ENCODE measurements around the gene ZNF341.

Gene ZNF341
- total RNA-seq: 4.0 to 13.5 (median 6.6) reads per million in 9 experiments

DNA sequence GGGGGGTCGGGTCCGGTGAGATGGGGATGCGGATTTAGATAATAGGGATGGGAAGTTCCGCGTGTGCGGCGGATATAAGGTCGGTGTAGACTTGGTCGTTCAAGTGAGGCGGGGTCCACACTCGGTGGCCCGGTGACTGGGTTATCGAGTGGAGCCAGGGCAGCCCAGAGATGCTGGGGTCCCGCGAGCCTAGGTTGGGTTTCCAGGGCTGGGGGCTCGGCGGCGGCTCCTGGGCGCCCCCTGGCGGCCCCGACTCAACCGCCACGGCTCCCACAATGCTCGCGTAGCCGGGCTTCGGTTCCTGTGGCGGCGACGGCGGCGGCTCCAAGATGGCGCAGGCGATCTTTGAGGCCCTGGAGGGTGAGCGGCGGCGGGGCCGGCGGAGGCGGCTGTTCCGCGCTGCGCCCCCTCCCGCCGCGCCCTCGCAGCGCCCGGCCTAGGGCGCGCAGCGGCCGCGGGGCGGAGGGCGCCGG lies at the start of gene ZNF341:
Gene ZNF341 (plus strand): TSS at position 304 of the 473 bp plus-strand sequence. CDS start 26 bp downstream, at position 330.
- peak within 1 kb of the TSS; percentile 93 to 94 for H3K27ac Mint-ChIP-seq
- peak in 2 of 3 experiments; percentile 83 to 90 for DNase-seq

DNA sequence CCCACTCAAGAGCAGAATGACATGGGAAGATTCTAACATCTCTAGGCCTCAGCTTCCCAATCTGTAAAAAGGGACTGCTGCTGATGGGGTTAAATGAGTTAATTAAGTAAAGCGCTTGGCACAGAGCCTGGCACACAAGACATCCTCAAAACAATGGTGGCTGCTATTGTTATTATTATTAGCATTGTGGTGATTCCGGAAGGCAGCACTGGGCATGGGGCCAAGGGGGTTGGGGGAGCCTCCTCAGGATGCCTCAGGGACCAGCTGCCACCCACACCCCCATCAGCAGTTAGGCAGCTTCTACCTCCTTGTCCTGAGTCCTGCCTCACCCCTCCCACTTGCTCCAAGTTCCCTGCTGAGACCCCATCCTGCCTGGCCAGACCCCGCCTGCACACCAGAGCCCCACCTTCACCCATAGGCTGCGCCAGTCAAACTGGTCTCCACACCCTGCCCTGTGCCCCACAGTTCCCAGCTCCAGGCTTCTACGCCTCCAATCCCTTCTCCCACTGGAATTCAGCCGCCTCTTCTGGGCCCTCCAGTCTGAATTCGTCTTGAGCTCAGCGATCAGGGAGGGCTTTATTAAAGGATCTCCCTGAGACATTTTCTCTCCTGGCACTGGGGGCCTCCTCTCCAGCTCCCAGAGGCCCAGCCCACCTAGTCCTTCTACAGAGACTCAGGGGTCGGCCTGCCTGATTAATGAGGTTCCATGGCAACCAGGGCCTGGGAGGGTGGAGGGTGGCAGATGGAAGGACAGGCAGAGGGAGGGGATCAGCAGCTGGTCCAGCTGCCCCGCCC lies 47.1 kb upstream of the ZNF341 start:
- H3K27ac Mint-ChIP-seq: peak overlapping the region in 1 of 2 donors; percentile 51
- ATAC-seq (replicated peaks): no peak
- H3K4me1 Mint-ChIP-seq (ENCODE audit: low read depth in 2 of 2): peaks cover 17 to 20% of the 10 kb centered on the region in 2 donors

More for the DNA sequence above, at the start of gene ZNF341:
- H3K4me1 Mint-ChIP-seq (ENCODE audit: low read depth in 2 of 2): peaks cover 16 to 18% of the 10 kb centered on the region in 2 donors
- peak; percentile 83 for ATAC-seq (replicated peaks)
- peaks cover 2% of the 10 kb centered on the region in 2 donors for H3K9me3 Mint-ChIP-seq
- peak within 1 kb of the TSS; percentile 89 to 92 for H3K4me3 Mint-ChIP-seq
- no peaks in the 10 kb centered on the region for H3K27me3 Mint-ChIP-seq
- H3K36me3 Mint-ChIP-seq (ENCODE audit: insufficient read depth): peaks cover 9% of the 10 kb centered on the region

DNA sequence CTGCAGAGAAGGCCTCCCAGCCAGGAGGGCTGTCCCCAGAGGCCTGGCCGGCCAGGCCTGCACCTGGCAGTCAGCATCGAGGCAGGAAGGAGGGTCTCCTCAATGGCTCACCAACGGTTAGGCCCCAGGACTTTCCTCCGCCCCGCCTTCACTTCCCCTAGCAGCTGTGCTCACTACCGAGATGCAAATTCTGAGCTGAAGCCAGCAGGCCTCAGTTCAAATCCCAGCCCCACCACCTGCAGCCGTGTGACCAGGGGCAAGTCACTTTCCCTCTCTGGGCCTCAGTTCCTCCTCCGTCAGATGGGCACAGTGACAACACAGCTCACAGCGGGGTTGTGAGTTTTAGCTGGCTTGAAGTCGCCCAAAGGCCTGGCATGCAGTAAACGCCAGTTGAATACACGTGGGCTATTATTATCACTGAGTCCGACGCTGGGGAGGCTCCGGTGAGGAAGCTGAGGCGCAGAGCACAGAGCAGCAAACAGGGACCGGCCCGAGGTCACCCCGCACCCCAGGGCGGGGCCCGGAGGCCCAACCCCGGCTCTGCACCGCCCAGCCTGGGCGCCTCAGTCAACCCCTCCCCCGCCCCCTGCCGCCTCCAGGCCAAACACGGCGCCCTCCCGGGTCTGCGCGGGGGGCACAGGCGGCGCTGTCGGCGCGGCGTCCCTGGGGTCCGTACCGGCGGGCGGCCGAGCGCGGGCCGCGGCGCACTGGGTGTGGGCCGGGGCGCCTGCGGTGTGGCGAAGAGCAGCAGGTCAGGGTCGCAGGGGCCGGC lies 46.3 kb upstream of the ZNF341 start:
- no peaks in the 10 kb centered on the region for H3K9me3 Mint-ChIP-seq
- H3K27me3 Mint-ChIP-seq: no peaks in the 10 kb centered on the region
- H3K4me3 Mint-ChIP-seq: peak overlapping the region; percentile 63 to 70
- H3K36me3 Mint-ChIP-seq (ENCODE audit: insufficient read depth): peaks cover 9% of the 10 kb centered on the region
- DNase-seq: no peak
- peak overlapping the region in 1 of 2 donors; percentile 51 for H3K27ac Mint-ChIP-seq
- peaks cover 15 to 24% of the 10 kb centered on the region in 2 donors for H3K4me1 Mint-ChIP-seq (ENCODE audit: low read depth in 2 of 2)
- peak; percentile 25 for ATAC-seq (replicated peaks)

More for the DNA sequence above, 47.1 kb upstream of the ZNF341 start:
- H3K36me3 Mint-ChIP-seq (ENCODE audit: insufficient read depth): peaks cover 9% of the 10 kb centered on the region
- no peaks in the 10 kb centered on the region for H3K27me3 Mint-ChIP-seq
- DNase-seq: no peak
- peak overlapping the region; percentile 63 to 70 for H3K4me3 Mint-ChIP-seq
- H3K9me3 Mint-ChIP-seq: no peaks in the 10 kb centered on the region

DNA sequence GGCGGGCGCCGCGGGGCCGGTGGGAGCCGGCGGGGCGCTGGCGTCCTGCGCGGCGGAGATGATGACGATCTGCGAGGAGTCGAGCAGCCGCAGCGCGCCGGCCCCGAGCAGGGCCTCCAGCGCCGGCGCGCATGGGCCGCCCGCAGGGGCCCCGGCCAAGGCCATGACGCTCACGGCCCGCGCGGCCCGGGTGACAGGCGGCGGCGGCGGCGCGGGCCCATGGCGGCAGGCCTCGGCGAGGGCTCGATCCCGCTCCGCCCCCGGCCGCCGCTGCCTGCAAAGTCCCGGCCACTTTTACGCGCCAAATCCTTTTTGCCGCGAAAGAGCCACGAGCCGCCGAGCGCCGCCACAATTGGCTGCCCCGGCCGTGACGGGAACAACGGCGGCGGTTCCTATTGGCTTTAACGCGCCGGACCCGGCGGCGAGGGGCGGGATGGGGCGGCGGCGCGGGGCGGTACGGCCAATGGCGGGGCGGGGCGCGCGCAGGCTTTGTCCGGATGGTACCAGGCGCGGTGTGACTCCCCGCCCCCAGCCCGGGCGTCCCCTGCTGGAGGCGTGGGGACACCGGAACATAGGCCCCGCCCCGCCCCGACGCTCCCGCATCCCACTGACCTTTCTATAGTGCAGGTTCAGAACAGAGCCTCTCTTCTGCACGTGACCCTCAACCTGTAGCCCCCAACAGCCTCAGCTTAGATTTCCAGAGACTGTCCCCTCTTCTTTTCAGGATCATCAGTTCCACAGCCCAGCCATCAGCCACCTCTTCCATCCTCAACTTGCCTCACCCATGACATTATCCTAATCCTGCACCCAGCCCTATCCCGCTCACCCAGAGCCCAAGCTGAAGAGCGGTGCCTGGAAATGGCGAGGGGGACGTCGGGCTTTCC lies 45.5 kb upstream of the ZNF341 start, which contains the start of gene E2F1:
Gene E2F1 (minus strand): TSS at position 286 of the 884 bp plus-strand sequence. CDS start 121 bp downstream, at position 165.
- Mint-ChIP-seq H3K9me3 (no peaks in the 10 kb centered on the region), H3K36me3 (ENCODE audit: insufficient read depth) (peaks cover 9% of the 10 kb centered on the region), H3K27me3 (no peaks in the 10 kb centered on the region), H3K4me3 (peak within 1 kb of the TSS; percentile 64 to 79), H3K27ac (peak within 1 kb of the TSS; percentile 1 to 90), H3K4me1 (ENCODE audit: low read depth in 2 of 2) (peaks cover 13 to 28% of the 10 kb centered on the region in 2 donors)
- ATAC-seq (replicated peaks) (peak; percentile 92), DNase-seq (peak; percentile 92 to 95 (median 92))

DNA sequence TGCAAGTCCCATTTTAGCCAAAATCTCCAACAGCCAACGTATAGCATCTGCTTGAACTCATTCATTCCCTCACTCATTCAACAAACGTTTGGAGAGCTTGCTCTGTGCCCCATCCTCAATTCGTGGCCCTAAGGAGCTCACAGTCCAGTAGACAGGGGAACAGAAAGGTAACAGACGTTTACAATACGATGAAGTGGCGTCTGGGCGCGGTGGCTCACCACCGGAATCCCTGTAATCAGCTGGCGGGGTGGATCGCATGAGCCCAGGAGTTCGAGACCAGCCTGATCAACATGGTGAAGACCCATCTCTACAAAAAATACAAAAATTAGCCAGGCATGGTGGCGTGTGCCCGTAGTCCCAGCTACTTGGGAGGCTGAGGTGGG lies 44.8 kb upstream of the ZNF341 start:
- Mint-ChIP-seq H3K27ac (peak overlapping the region; percentile 1 to 90), H3K27me3 (no peaks in the 10 kb centered on the region), H3K36me3 (ENCODE audit: insufficient read depth) (peaks cover 6% of the 10 kb centered on the region), H3K9me3 (no peaks in the 10 kb centered on the region), H3K4me3 (peak overlapping the region; percentile 64 to 79), H3K4me1 (ENCODE audit: low read depth in 2 of 2) (peaks cover 13 to 25% of the 10 kb centered on the region in 2 donors)
- ATAC-seq (replicated peaks) (no peak), DNase-seq (no peak)

DNA sequence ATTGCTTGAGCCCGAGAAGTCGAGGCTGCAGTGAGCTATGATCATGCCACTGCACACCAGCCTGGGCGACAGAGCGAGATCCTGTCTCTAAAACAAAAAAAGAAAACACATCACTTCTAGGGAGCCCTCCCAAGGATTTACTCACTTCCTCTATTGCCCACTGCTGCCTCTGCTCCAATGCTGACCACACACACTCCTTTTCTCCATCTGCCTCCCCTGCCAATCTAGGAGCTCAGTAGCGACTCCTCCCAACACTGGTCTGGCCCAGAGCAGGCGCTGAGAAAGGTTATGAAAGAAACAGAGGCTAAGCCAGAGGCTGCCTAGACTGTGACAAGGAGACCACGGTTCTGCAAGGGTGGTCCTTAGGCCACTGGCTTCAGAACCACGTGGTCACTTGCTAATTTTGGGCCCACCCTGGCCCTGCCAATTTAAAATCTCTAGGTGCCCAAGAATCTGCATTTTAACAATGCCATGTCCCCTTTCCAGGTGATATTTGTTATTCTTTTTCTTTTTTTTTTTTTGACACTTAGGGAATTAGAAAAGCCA lies 44.4 kb upstream of the ZNF341 start:
- Mint-ChIP-seq H3K36me3 (ENCODE audit: insufficient read depth) (peaks cover 6% of the 10 kb centered on the region), H3K4me1 (ENCODE audit: low read depth in 2 of 2) (peaks cover 13 to 24% of the 10 kb centered on the region in 2 donors), H3K27ac (peak overlapping the region in 1 of 2 donors; percentile 90), H3K27me3 (no peaks in the 10 kb centered on the region), H3K9me3 (no peaks in the 10 kb centered on the region), H3K4me3 (peak overlapping the region; percentile 64 to 79)
- ATAC-seq (replicated peaks): no peak
- no peak for DNase-seq

DNA sequence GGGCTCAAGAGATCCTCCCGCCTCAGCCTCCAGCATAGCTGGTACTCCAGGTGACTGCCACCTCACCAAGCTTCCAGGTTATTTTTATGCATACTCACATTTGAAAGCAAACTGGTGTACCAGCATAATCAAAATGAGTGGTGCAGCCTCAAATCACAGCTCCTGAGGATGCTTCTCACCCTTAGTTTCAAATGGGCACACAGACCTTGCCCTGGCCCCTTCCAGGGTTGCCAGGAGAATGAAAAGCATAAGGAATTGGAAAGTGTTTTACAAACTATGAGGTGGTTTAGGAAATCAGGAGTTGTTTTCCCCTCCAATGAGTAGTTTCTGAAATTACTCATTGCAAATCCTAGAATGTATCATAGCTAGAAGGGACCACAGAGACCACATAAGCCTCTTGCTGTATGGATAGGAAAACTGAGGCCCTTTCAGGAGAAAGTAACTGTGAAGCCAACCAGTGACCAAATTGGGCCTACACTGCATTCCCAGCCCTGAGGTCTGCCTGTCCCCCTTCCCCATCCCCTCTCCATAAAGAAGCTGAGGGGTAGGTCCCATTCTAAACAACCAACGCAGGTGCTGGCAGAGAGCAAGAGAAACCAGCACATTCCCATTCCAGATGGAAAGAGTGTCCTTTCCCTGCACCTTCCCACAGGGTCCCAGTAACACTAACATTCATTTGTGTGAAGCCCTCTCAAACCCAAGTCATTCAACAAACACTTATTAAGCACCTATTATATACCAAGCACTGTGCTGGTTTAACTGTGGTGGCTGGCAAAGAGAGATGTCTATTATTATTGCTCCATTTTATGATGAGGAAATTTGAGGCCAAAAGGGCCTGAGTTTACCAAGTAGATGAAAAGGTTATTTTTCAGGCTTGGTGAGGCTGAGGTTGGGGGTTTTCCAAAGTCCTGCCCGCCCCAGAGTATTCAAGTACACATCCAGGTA lies 43.5 kb upstream of the ZNF341 start:
- Mint-ChIP-seq H3K27ac (peak overlapping the region in 1 of 2 donors; percentile 63), H3K27me3 (no peaks in the 10 kb centered on the region), H3K9me3 (no peaks in the 10 kb centered on the region), H3K36me3 (ENCODE audit: insufficient read depth) (peaks cover 6% of the 10 kb centered on the region), H3K4me1 (ENCODE audit: low read depth in 2 of 2) (peaks cover 13 to 24% of the 10 kb centered on the region in 2 donors), H3K4me3 (no peak overlapping the region)
- DNase-seq: no peak
- ATAC-seq (replicated peaks): no peak

DNA sequence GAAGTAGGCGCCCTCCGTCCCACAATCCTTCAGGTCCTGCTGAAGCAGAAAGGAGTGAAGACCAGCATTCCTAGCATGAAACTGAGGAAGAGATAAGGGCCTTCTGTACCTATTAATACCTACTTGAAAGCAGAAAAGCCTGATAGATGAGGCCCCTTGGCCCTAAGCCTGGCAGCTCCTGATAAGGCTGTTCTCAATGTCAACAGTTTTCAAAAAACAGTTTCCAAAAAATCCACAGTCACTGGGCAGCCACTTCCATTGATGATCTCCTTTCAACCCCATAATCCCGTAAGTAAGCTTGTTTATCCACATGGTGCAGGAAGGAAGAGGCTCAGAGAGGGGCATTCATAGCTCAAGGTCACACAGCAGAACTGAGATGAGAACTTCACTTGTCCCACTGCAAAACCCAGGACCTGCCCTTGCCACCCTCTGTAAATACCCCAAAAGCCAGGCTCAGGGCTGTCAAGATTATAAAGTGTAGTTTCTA lies 42.8 kb upstream of the ZNF341 start:
- Mint-ChIP-seq H3K4me1 (ENCODE audit: low read depth in 2 of 2) (peaks cover 13 to 24% of the 10 kb centered on the region in 2 donors), H3K4me3 (no peak overlapping the region)

DNA sequence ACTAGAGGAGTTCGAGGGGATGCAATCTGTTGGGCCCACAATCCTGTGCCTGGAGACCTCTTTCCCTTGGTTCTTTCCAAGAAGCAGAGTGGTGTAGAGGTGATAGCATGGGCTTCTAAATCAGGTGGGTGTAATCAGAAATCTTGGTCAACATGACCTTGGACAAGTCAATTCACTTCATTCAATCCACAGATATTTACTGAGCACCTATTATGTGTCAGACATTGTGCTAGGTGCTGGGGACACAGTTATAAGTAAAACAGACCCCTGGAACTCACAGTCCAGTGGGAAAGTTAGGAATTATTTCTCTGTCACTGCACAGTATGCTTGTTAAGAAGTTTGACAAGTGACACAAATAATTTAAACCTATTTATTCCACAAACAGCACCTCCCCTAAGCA lies 42.3 kb upstream of the ZNF341 start:
- no peak for DNase-seq
- H3K36me3 Mint-ChIP-seq (ENCODE audit: insufficient read depth): peaks cover 6% of the 10 kb centered on the region
- no peak for ATAC-seq (replicated peaks)
- H3K27me3 Mint-ChIP-seq: no peaks in the 10 kb centered on the region
- H3K27ac Mint-ChIP-seq: peak overlapping the region in 1 of 2 donors; percentile 78
- peak overlapping the region in 1 of 2 donors; percentile 56 for H3K4me3 Mint-ChIP-seq
- H3K9me3 Mint-ChIP-seq: no peaks in the 10 kb centered on the region
- peaks cover 13 to 24% of the 10 kb centered on the region in 2 donors for H3K4me1 Mint-ChIP-seq (ENCODE audit: low read depth in 2 of 2)

More for the DNA sequence above, 42.8 kb upstream of the ZNF341 start:
- ATAC-seq (replicated peaks) (no peak), DNase-seq (no peak)
- H3K27me3 Mint-ChIP-seq: no peaks in the 10 kb centered on the region
- peak overlapping the region in 1 of 2 donors; percentile 63 for H3K27ac Mint-ChIP-seq
- H3K9me3 Mint-ChIP-seq: no peaks in the 10 kb centered on the region
- H3K36me3 Mint-ChIP-seq (ENCODE audit: insufficient read depth): peaks cover 6% of the 10 kb centered on the region

DNA sequence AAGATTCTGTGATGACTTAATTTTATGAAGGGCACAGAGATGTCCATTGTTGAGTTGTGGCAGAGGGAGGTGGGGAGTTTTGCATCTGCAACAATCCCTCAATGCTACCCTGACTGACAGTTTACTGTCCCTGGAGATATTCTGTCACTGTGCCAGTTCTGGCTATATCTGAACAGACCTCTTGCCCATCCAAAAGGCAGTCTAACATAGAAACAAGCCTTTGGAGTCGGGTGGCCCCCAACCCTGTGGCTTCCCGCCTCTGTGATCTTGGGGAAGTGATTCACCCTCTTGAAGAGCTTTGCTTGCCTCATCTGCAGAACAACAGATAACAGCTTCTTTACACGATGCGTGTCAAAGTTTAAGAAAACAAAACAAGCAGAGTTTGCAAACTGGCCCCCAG lies 41.8 kb upstream of the ZNF341 start:
- Mint-ChIP-seq H3K27ac (peak overlapping the region; percentile 75 to 78), H3K4me3 (peak overlapping the region; percentile 56 to 57), H3K4me1 (ENCODE audit: low read depth in 2 of 2) (peaks cover 13 to 21% of the 10 kb centered on the region in 2 donors), H3K27me3 (no peaks in the 10 kb centered on the region), H3K9me3 (no peaks in the 10 kb centered on the region), H3K36me3 (ENCODE audit: insufficient read depth) (peaks cover 6% of the 10 kb centered on the region)
- ATAC-seq (replicated peaks) (peak; percentile 46), DNase-seq (peak in 2 of 3 experiments; percentile 42)

DNA sequence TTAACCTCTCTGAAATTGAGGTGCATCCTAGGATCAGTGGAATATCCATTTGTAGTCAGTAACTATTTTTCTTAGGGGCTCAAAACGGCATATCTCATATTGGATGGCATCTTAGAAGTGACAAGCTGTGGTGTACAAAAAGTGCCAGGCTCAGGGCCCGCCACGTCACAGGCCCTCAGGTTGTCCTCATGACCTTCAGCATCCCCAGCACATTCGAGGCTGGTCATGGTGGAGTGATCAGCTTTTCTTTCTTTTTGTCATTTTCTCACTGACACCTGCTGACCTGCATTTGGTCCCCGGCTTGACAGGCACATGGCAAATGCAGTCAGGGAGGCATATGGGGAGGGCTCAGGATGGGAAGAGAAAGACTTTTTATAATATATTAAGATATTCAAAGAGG lies 38.5 kb upstream of the ZNF341 start:
- Mint-ChIP-seq H3K4me3 (no peak overlapping the region), H3K36me3 (ENCODE audit: insufficient read depth) (no peaks in the 10 kb centered on the region), H3K4me1 (ENCODE audit: low read depth in 2 of 2) (peaks cover 8 to 11% of the 10 kb centered on the region in 2 donors), H3K27me3 (no peaks in the 10 kb centered on the region), H3K9me3 (no peaks in the 10 kb centered on the region), H3K27ac (no peak overlapping the region)
- DNase-seq (no peak), ATAC-seq (replicated peaks) (no peak)

Measured in effector memory CD8-positive, alpha-beta T cell (primary cell).